OCI-LY7 (cell line): Measurements from ENCODE around the gene OR56A3.

Experiments used
- CTCF ChIP-seq: fragments of 200-600 bp; sonication (generic); conservative IDR thresholded peaks from 2 replicates; pipeline ENCODE4 v1.5.1; 2014; ENCODE audit warnings: mild to moderate bottlenecking, antibody characterized with exemption, low read length, moderate library complexity, mixed read lengths
- EZH2phosphoT487 ChIP-seq: fragments of 200-600 bp; sonication (generic); IDR thresholded peaks from 2 replicates; pipeline ENCODE4 v1.6.1; 2018; ENCODE audit warnings: low read depth, borderline replicate concordance, mild to moderate bottlenecking, mixed run types, antibody characterized with exemption, low read length, moderate library complexity, mixed read lengths

GRCh38 chr11:5928271-5928670, 13.8 kb upstream of the OR56A3 start:
- TF ChIP-seq CTCF (no peak), EZH2phosphoT487 (no peak)
